Ramos (cell line): ENCODE measurements around the gene FHDC1.

Experiments used
- in situ Hi-C: fragments of 300-500 bp; cut with MboI; formaldehyde crosslinking; loops from one replicate; pipeline ENCODE4 v1.14.3; 2022; ENCODE audit warnings: low sequenced_read_pairs; ENCODE audit not compliant: unreplicated experiment

Gene FHDC1

DNA sequence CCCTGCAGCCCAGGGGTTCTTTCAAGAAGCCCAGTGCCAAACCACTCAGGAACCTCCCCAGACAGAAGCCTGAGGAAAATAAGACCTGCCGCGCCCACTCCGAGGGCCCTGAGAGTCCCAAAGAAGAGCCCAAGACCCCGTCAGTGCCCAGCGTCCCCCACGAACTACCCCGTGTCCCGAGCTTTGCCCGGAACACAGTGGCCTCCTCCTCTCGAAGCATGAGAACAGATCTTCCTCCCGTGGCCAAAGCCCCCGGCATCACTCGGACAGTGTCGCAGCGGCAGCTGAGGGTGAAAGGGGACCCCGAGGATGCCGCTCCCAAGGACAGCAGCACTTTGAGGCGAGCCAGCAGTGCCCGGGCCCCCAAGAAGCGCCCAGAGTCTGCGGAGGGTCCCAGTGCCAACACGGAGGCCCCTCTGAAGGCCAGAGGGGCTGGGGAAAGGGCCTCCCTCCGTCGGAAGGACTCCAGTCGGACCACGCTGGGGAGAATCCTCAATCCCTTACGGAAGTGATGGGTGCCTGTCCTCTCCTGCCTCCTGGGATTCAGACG, 40.2 kb downstream of the FHDC1 start:
- in situ Hi-C loops: no loop called here

DNA sequence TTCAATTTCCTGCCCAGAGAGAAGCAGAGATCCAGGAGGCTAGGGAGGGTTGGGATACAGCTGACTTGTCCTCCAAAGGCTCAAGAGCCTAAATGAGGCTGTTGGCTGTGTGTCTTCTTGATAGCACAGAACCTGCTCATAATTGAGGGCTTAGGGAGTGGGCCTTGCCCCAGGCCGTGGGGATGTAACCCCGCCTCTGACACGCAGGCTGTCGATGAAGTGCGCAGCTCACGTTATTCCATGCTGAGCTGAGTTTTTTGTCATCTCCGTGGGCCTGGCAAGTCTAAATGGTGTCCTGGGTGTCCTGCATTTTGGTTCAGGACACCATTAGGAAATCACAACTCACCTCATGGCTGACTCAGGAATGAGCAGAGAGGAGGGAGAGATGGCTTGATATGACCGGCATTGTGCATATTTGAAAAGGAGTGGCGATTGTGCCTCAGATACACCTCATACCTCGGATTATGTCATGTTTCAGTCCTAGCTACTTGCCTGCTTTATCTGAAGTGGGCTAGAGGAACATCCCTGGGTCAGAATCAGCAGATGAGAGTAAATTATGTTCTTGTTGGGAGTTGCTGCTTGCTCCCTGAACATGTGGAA, 43.7 kb downstream of the FHDC1 start:
- in situ Hi-C loops: no loop called here

DNA sequence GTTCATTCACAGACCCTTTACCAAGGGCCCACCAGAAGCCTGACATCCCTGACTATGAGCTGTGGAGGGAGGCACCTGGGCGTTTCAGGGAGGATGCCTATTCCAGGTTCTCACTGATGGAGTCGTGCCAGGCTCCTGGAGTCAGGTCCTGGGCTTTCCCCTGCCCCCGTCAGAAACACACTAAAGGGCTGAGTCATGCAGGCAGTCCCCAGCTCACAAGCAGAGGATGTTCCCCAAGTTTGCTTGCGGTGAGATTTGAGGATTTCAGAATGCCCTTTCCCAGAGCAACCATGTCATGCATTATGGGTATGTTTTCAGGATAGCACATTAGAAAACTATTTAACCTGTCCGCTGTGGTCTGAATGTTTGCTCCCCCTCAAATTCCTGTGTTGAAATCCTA, 45.2 kb downstream of the FHDC1 start:
- in situ Hi-C loops: no loop called here

DNA sequence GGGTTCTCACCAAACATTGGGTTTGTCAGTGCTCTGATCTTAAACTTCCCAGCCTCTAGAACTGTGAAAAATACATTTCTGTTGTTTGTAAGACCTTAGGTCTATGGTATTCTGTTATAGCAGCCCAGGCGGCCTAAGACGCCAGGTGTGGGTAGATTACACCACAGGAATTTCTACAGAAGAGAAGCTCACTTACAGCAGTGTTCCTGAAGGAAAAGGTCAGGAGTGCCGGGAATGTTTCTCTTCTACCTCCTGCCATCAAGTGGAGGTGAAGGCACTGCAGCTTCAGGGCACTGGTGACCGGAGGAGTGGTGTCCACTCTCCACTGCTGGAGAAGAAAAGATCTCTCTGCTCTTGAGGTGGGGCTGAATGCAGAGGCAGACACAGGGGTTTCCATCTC, 45.7 kb downstream of the FHDC1 start:
- in situ Hi-C loops: no loop called here

DNA sequence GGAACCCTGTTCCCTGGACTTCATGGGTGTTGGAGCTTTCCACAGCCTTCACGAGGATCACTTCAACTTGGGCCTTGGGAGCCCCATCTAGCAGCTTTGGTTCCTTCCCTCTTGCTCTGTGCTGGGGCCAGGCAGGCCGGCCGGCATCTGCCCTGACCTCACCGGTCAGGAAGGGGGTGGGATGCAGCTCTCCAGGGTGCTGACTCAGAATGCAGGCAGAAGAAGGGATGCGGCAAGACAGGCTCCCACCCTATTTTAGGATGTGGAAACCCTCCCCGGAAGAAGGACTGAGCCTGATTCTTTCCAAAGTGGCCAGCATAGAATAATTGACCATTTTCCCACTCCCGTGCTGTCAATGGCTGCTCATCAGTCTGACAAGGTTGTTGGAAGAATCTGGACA, 47.1 kb downstream of the FHDC1 start:
- in situ Hi-C loops: no loop called here

DNA sequence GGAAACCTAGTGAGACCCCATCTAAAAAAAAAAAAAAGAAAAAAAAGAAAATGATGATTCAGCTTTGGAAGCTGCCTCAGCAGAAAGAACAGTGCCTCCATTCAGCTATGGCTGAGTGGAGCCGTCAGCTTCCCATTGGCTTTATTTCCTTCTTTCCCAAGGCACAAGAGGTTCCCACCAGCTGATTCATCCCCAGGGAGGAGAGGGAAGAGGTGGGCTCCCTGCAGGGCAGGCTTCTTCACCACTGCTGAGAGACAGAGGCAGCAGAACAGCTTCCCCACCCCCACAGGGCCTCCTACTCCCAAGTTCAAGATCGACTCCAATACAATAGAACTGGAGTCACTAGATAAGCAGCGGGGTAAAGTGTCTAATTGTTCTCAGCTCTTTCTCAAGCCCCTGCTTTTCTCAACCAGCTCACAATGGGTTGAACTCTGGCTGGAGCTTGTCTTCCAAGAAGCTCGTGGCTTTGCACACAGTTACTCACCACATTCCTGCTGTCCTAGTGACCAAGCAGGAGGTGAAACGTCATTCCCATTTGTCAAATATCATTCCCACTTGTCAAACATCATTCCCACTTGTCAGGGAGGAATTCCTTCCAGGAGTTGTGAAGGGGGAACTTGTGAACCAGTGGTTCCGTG, 47.8 kb downstream of the FHDC1 start:
- in situ Hi-C loops: no loop called here

DNA sequence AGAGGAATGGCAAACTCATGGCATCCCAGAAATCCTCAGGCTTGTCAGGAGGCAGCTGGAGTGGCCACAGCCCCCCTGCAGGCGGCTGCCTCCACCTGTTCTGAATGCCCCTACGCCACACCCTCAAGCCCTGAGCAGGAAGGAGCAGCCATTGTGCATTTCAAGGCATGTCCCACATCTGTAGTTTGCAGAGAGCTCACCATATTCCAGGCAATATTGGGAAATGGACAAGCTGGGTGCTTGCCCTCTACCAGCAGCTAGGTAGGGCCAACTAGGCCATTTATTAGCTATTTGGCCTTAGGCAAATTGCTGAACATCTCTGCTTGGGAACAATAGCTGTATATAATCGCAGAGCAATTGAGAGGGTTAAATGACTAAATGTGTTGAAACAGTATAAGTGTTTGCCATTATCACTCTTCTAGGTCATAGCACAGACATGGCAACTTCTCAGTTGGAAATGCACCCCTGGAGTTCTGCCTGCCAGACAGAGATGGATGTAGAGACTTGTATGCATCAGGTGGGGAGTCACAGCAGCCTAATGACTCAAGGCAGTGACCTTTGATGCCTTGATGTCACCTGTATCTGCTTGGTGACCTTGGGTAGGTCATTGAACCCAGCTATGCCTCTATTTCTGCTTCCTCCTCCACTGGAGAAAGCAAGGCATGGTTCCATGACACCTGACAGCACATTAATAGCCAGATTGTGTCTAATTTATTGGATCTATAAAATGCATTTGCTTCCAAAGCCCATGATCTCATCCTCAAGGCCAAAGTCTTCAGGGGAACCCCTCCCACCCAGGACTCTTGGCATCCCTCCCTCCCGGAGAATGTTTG, 52.8 kb downstream of the FHDC1 start:
- in situ Hi-C loops: no loop called here

DNA sequence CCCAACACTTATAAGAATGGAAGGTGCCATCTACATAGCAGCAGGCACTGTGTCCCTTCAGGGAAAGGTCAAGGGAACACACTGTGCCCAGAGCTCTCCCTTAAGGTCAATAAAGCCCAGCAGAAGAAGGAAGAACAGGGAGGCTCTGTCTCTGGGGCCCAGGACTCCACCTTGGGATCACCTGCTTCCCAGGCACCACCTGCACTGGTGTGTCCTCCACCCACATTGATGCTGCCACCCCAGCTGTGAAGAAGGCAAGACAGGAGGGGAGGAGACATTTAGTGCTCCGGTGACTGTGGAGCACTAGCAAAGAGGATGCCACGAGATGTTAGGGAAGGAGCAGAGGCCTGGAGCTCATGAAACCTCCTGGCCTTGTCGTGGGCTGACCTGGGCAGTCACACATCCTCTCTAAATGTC, 53.4 kb downstream of the FHDC1 start:
- in situ Hi-C loops: no loop called here

DNA sequence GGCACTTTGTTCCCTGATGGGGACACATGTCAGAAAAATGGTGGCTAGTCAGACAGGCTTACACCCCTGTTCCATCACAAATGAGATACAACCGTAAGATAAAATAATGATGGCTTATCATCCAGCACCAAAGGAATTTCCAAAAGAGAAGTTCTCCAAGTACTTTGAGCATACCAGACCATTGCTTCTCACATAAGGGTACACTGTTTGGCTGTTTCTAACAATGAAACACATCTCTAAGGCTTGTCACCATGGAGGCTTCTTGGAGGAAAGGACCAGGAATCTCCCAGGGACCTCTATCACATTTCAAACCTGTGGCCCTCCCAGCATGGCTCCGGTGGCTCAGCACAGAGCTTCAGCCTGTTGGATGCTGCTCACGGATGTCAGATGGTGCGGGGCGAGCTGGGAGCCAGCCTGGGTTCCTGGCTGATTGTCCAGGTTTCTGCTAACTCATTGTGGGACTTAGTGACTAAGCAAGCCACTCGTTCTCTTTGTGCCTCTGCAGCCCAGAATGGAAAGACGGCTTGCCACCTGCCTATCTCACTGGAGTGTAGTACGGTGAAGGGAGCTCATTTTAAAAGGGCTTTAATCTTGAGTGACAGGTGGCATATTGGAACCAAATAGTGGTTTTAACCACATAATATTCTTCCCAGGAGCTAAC, 54.5 kb downstream of the FHDC1 start:
- in situ Hi-C loops: no loop called here

DNA sequence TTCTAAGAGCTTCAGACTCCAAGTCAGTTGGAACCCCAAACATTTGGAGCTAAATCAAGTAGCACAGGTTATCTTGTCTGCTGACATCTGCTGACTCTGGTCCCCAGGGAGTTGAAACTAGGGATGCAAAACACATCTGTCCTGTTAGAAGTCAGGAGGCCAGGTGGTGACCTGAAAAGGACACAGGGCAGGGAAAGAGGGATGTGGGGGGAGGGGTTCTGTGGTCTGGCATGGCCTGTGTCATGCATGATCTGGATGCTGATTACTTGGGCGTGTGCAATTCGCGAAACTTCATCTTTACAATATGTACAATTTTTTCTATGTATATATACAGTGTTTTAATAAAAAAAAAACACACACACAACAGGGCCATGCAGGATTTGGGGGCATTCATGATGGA, 55.3 kb downstream of the FHDC1 start:
- in situ Hi-C loops: no loop called here

DNA sequence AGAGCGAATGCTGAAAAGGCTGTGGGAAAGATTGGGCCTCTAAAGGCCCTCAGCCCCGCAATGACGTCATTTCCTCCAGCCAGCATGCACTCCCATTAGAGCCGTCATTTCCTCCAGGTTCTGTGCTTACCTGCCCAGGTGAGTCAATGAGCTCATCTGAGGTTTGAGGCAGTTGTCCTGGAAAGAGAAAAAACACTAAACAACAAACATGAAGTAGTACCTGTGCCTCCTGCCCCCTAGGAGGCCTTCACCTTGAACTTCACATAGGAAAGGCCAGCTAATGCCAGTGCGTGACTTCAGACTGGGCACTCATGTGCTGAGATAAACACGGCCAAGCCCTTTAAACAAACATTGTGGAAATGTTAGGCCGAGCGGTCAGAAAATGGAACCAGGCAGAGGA, 55.9 kb downstream of the FHDC1 start:
- in situ Hi-C loops: no loop called here

DNA sequence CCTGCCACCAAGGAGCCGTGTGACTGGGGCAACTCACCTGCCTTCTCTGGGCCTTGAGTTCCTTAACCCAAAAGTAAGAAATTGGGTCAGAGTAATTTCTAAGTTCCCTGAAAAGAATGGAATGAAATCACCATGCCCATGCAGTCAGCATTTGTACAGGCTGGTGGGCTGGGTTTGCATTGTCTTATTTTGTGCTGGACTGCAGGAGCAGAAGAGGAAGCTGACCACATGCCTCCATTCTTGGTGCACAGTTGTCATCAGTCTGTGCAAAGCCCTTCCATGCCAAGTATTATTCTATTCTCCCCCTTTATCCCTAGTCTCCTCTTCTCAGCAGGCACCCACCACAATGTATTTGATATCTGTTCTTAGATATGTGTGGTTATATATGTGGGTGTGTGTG, 56.3 kb downstream of the FHDC1 start:
- in situ Hi-C loops: no loop called here

DNA sequence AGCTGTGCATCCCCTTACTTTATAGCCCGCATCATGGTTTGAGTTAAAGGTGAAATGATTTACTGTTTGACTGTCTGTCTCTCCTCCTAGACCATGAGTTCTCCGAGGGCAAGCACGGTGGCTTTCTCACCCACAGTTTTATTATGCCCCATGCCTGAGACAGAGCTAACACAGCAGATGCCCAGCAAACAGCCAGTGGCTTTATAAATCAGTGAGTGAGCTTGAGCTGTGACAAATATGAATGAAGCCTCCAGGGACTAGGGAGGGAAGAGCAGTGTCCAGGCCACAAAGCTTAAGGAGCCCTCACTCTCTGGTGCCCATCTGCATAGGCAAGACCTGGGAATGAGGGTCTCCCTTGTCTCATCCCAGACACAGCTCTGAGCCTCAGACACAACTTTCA, 57.9 kb downstream of the FHDC1 start:
- in situ Hi-C loops: no loop called here

DNA sequence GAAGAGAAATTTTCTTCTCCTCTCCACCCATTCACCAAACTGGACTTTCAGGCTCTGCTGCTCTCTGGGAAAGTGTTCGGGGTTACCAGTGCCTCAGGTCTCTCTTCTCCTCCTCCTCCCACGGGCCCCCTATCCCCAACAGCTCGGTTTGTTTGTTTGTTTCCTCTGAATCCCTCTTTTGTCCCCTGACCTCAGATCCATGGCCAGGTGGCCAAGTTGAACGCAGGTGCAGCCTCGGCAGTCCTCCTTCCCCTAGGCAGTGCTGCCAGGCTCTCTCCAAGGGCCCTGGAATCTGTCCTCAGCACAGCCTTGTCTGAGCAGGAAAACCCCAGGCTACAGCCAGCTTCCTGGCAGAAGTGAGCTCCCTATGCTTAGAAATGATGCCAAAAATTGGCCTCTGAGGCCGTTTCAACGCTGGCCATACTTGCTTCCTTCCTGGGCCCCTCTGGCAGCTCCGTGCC, 60.0 kb downstream of the FHDC1 start:
- in situ Hi-C loops: no loop called here

DNA sequence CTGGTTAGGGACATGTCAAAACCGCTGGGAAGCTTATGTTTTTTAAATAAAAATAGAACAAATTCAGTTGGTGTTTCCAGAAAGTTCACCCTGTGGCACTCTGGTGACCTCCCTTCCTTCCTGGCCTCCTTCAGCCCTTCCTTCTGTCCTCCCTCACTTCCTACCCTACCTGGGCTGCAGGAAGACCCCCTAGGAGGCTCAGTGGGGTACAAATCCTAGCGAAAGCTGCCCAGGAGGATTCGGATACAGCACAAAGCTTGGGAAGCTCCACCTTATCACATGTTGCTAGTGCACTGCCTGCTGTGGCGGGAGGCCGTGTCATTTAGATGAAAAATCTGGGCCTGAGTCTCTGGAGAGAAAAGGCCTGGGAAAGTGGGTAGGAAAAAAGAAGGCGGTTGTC, 60.5 kb downstream of the FHDC1 start:
- in situ Hi-C loops: no loop called here

DNA sequence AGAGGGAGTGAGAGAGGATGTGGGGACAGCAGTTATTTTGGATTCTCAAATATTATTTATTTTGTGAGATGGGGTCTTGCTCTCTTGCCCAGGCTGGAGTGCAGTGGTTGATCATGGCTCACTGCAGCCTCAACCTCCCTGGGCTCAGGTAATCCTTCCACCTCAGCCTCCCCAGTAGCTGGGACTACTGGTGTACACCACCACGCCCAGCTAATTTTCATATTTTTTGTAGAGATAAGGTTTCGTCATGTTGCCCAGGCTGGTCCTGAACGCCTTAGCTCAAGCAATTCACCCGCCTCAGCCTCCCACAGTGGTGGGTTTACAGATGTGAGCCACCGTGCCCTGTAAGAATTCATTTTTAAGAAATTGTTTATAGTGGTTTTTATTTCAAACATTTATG, 61.2 kb downstream of the FHDC1 start:
- in situ Hi-C loops: no loop called here

DNA sequence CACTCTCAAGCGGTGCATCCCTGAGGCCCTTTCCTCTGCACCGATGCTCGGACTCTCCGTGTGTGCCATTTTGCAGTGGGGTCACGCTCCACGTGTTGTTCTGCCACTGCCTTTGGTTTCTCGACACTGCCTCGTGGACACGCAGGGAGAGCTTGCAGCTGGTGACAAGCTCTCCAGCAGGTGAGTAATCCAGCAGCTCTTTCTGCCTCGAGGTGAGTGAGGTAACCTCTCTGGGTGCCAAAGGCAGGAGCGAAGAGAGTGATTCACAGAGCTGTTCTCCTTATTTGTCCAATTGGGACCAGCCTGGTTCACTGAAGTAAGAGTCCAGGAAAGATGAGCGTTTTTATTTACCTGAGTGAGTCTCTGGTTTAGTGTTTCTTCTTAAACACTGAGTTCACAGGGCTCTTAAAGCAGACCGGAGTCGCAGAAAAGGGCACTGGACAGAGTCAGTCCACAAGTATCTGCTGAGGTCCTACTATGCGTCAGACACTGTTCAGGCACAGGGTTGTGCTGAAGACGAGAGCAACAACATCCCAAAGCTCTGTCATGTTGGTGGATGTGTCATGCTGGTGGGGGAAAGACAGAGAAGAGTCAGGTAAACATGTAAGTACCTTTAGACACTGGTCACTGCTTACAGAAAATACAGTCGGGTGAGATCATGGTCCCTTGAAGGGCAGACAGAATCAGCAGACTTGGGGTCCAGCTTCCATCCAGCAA, 61.8 kb downstream of the FHDC1 start:
- in situ Hi-C loops: no loop called here

DNA sequence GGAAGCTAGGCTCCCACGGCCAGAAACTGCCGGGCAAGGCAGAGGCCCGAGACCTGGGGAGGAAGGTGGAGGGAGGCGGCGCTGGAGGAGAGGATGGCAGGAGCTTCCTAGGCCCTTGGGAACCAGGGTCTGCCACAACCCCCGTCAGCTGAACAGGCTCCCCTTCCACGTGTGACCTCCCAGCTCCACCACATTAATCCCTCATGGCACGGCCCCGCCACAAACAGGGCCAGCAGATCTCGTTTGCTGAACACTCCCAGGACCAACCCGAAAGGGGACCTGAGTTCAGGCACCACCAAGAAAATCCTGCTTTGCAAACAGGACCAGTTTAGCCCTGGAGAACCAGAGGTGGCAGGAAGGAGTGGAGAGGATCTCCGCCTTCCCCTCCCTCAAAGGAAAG, 62.7 kb downstream of the FHDC1 start:
- in situ Hi-C loops: no loop called here

DNA sequence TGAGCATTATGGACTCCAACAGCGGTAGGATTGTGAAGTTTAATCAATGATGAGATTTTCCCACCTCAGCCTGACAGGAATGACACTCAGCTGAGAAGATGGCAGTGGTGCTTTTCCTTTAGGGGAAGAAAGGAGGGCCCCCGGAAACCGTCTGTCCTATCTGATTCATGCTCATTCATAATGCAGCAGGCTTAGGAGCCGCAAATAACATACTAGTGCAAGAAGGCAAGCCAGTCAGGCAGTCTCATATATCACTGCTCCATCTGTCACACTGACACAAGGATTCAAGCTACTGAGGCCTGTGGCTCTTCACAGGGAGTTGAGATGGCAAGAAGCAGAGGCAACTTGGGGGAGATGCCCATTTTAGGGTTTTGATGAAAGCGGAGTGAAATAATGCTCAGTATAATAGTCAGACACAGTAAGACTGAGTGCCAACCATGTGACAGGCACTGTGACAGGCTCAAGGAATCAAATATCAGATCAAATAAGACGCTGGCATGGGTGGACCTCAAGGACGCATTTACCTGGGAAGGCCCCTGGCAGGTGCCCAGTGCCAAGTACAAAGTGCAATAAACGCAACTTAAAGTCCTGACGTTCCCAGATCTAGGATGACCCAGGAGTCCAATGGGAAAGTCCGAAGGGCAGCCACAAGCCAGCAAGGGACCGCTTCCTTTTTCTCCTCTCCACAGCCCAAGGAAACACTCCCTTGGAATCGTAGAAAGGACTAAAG, 63.4 kb downstream of the FHDC1 start:
- in situ Hi-C loops: no loop called here

DNA sequence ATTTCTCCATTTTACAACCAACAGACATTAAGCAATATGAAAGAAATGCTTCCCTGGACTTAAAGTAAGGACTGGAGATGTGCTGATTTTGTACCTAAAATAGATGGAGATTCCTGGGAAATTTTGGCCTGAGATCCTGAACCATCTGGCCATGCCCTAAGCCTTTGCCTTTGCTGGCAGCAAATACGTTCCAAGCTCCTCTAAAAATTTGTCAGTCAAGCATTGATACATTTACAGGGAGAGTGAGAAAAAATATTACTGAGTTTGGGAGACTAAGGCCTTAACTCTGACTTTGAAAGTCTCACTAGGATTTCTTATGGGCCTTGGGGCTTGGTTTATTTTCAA, 63.9 kb downstream of the FHDC1 start:
- in situ Hi-C loops: no loop called here
